Neuronal stem cell (in vitro differentiated cells): Measurements from ENCODE around the gene ACO1.
A peak's percentile ranks its signal among the peaks of the same experiment; 100 is the strongest.

ENCODE experiments used
- DNase-seq: peaks from one replicate; pipeline ENCODE4 v3.0.0-alpha.2; 2013; ENCODE audit warnings: low spot score
- H2AFZ ChIP-seq: one replicate; pipeline ENCODE4 v1.6.1; 2013; ENCODE audit warnings: mild to moderate bottlenecking, low read length, inconsistent platforms
- H2AK5ac ChIP-seq: 2 replicates; pipeline ENCODE4 v1.6.1; 2013; ENCODE audit warnings: low read depth, mild to moderate bottlenecking, inconsistent platforms, low read length, moderate library complexity, mixed read lengths
- H2BK120ac ChIP-seq: 2 replicates; pipeline ENCODE4 v1.6.1; 2013; ENCODE audit warnings: low read depth, mild to moderate bottlenecking, inconsistent platforms, low read length, moderate library complexity, mixed read lengths
- H2BK12ac ChIP-seq: one replicate; pipeline ENCODE4 v1.6.1; 2013; ENCODE audit warnings: low read length, inconsistent platforms
- H2BK15ac ChIP-seq: 2 replicates; pipeline ENCODE4 v1.6.1; 2013; ENCODE audit warnings: mild to moderate bottlenecking, low read length, inconsistent platforms, mixed read lengths
- H2BK5ac ChIP-seq: one replicate; pipeline ENCODE4 v1.6.1; 2013; ENCODE audit warnings: inconsistent platforms, mild to moderate bottlenecking, low read length, moderate library complexity
- H3K14ac ChIP-seq: one replicate; pipeline ENCODE4 v1.6.1; 2013; ENCODE audit warnings: low read length, inconsistent platforms
- H3K18ac ChIP-seq: 2 replicates; pipeline ENCODE4 v1.6.1; 2013; ENCODE audit warnings: low read length, inconsistent platforms
- H3K23ac ChIP-seq: 2 replicates; pipeline ENCODE4 v1.6.1; 2013; ENCODE audit warnings: low read depth, mild to moderate bottlenecking, mixed read lengths, low read length, inconsistent platforms; ENCODE audit not compliant: poor library complexity
- H3K27ac ChIP-seq: replicated peaks from 3 replicates; pipeline ENCODE4 v1.5.1; 2013; ENCODE audit warnings: low read length, inconsistent platforms
- H3K27me3 ChIP-seq, 3 experiments: 2 replicates each; pipeline ENCODE4 v1.6.1; 2013; ENCODE audit warnings: low read length in 3 of 3, mild to moderate bottlenecking in 2 of 3, inconsistent platforms in 1 of 3, low read depth in 1 of 3, mixed read lengths in 1 of 3, moderate library complexity in 1 of 3; ENCODE audit not compliant: control insufficient read depth in 3 of 3, insufficient read depth in 3 of 3
- H3K36me3 ChIP-seq, 2 donors: replicated peaks in 1 of 2; 2 replicates each; pipeline ENCODE4 v1.6.1; 2013; ENCODE audit warnings: low read length in 2 of 2; ENCODE audit not compliant: control insufficient read depth in 2 of 2, insufficient read depth in 2 of 2
- H3K4ac ChIP-seq: 2 replicates; pipeline ENCODE4 v1.6.1; 2013; ENCODE audit warnings: inconsistent platforms, mild to moderate bottlenecking, low read length, moderate library complexity
- H3K4me1 ChIP-seq, 2 donors: 1 replicate in 1 of 2; 2 replicates in 1 of 2; pipeline ENCODE4 v1.6.1; 2013; ENCODE audit warnings: low read length in 2 of 2, low read depth in 1 of 2; ENCODE audit not compliant: control insufficient read depth in 2 of 2, insufficient read depth in 1 of 2
- H3K4me2 ChIP-seq: one replicate; pipeline ENCODE4 v1.6.1; 2013; ENCODE audit warnings: mild to moderate bottlenecking, low read length, inconsistent platforms; ENCODE audit not compliant: insufficient read depth, poor library complexity, severe bottlenecking
- H3K4me3 ChIP-seq, 2 donors: 2 replicates each; pipeline ENCODE4 v1.5.1; 2013; ENCODE audit warnings: low read length in 2 of 2, mild to moderate bottlenecking in 2 of 2, inconsistent platforms in 1 of 2, moderate library complexity in 1 of 2
- H3K79me1 ChIP-seq: one replicate; pipeline ENCODE4 v1.6.1; 2013; ENCODE audit warnings: low read depth, mild to moderate bottlenecking, inconsistent platforms, low read length, moderate library complexity
- H3K9ac ChIP-seq: one replicate; pipeline ENCODE4 v1.6.1; 2013; ENCODE audit warnings: mild to moderate bottlenecking, low read depth, low read length, inconsistent platforms; ENCODE audit not compliant: poor library complexity
- H3K9me3 ChIP-seq, 2 donors: replicated peaks in 1 of 2; 2 replicates each; pipeline versions ENCODE3 to v1.6.1; 2013; ENCODE audit warnings: low read length in 2 of 2, mild to moderate bottlenecking in 2 of 2, inconsistent platforms in 1 of 2, low read depth in 1 of 2, mixed read lengths in 1 of 2, moderate library complexity in 1 of 2; ENCODE audit not compliant: control insufficient read depth in 2 of 2, insufficient read depth in 1 of 2
- H4K8ac ChIP-seq: one replicate; pipeline ENCODE4 v1.6.1; 2013; ENCODE audit warnings: low read depth, mild to moderate bottlenecking, inconsistent platforms, low read length, moderate library complexity
- H4K91ac ChIP-seq: one replicate; pipeline ENCODE4 v1.6.1; 2013; ENCODE audit warnings: low read length, low read depth, mild to moderate bottlenecking, inconsistent platforms; ENCODE audit not compliant: poor library complexity
- WGBS, 2 donors: extraction: QIAGEN DNeasy Blood & Tissue Kit; methylation state at CpG; one replicate each; pipeline ENCODE4 v1.1.7; 2013; ENCODE audit warnings: missing lambda C conversion rate in 2 of 2, mixed read lengths in 1 of 2; ENCODE audit not compliant: insufficient read length in 2 of 2, insufficient replicate concordance in 1 of 2; ENCODE audit errors: extremely low coverage in 2 of 2; 5-methylcytosine and 5-hydroxymethylcytosine counted together

Gene ACO1

DNA sequence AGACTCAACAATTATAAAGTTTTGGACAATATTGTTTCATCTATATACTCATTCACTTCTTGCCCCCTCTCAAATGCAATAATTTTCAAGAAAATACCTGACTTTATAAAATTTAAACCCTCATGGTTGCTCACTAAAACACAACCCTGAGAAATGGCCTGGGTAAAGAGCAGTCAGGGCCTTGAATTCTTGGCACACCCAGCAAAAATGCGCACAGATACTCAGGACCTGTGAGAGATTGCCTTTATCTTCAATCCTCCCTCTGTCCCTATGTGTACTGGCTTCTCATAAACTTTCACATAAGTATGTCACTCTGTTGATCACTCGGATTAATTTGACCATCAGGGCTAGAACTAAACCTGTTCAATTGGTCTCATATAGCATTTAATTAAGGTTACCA, 12.8 kb upstream of the ACO1 start:
- H3K14ac ChIP-seq = no peak overlapping the region
- no peak overlapping the region for H2BK120ac ChIP-seq
- H3K27me3 ChIP-seq = no peaks in the 10 kb centered on the region
- H3K4ac ChIP-seq = no peak overlapping the region
- H2BK15ac ChIP-seq = no peak overlapping the region
- H3K4me2 ChIP-seq = no peak overlapping the region
- H3K4me1 ChIP-seq = no peaks in the 10 kb centered on the region
- no peak overlapping the region for H2BK12ac ChIP-seq
- no peak overlapping the region for H2AK5ac ChIP-seq
- H3K9ac ChIP-seq = no peak overlapping the region
- no peak overlapping the region for H3K4me3 ChIP-seq
- no CpG with 5 or more reads among the region's 2 CpGs for WGBS, 2 donors
- H2AFZ ChIP-seq = no peak overlapping the region
- no peak overlapping the region for H2BK5ac ChIP-seq
- no peak overlapping the region for H3K18ac ChIP-seq
- no peak overlapping the region for H3K23ac ChIP-seq
- H3K9me3 ChIP-seq = no peaks in the 10 kb centered on the region
- no peak overlapping the region for H3K27ac ChIP-seq
- no peaks in the 10 kb centered on the region for H3K79me1 ChIP-seq
- no peaks in the 10 kb centered on the region for H3K36me3 ChIP-seq
- no peak overlapping the region for H4K91ac ChIP-seq
- DNase-seq = no peak
- H4K8ac ChIP-seq = no peak overlapping the region

DNA sequence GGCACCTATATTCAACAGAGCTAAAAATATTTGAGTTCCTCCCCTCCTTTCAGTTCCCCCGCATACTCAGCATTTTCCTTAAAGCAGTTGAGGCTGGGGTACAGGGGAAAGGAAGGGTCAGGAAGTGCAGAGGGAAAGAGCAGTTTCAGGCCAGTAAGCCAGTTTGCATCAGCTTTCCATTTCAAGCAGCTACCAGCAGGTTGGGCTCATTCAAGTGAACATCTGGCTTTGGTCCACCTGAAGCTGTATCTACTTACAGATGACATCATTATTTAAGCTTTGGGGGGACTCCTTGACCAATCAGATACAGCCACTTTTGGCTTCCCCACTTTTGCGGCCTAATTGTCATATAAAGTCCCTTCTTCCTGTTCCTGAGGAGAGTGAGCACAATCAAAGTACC, 8.2 kb upstream of the ACO1 start:
- Histone ChIP-seq H2AK5ac (no peak overlapping the region), H3K9me3 (no peaks in the 10 kb centered on the region), H2BK12ac (no peak overlapping the region), H2AFZ (no peak overlapping the region), H2BK5ac (no peak overlapping the region), H3K4ac (no peak overlapping the region), H3K36me3 (no peaks in the 10 kb centered on the region), H3K79me1 (no peaks in the 10 kb centered on the region), H3K14ac (no peak overlapping the region), H2BK120ac (no peak overlapping the region), H4K91ac (no peak overlapping the region), H2BK15ac (no peak overlapping the region), H3K4me1 (no peaks in the 10 kb centered on the region), H3K27ac (no peak overlapping the region), H3K4me3 (no peak overlapping the region), H3K27me3 (peaks cover 0 to 13% (median 0%) of the 10 kb centered on the region in 3 experiments), H3K9ac (no peak overlapping the region), H3K23ac (no peak overlapping the region), H3K4me2 (no peak overlapping the region), H4K8ac (no peak overlapping the region), H3K18ac (no peak overlapping the region)
- WGBS, 2 donors = no CpG with 5 or more reads among the region's 2 CpGs
- DNase-seq = no peak

DNA sequence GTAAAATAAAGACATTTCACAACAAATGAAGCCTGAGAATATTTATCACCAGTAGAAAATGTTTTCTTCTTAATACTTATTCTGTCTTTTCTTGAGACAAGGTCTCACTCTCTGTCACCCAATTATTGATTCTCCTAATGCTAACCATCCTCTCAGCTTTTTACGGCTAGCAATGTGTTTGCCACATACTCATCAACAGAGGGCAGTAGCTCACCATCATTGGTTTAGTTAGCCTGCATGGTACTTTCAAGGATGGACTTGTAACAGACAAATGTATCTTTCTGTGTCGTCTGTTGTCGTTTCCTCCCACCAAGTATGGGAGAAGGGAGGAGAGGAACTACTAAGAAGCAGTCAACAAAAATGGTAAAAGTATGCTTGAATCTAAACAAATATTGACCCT, 5.9 kb upstream of the ACO1 start:
- Histone ChIP-seq H2BK120ac (no peak overlapping the region), H3K9ac (no peak overlapping the region), H3K27ac (no peak overlapping the region), H3K4me1 (peaks cover 0 to 1% of the 10 kb centered on the region in 2 donors), H2BK5ac (no peak overlapping the region), H3K4me2 (no peak overlapping the region), H2BK15ac (no peak overlapping the region), H2AFZ (peak overlapping the region; percentile 19), H3K4me3 (no peak overlapping the region), H3K36me3 (no peaks in the 10 kb centered on the region), H2AK5ac (no peak overlapping the region), H4K8ac (no peak overlapping the region), H3K14ac (no peak overlapping the region), H3K4ac (no peak overlapping the region), H3K27me3 (peaks cover 0 to 35% (median 10%) of the 10 kb centered on the region in 3 experiments), H3K9me3 (no peaks in the 10 kb centered on the region), H4K91ac (no peak overlapping the region), H3K23ac (no peak overlapping the region), H3K79me1 (no peaks in the 10 kb centered on the region), H2BK12ac (no peak overlapping the region), H3K18ac (no peak overlapping the region)
- no CpG with 5 or more reads among the region's 3 CpGs for WGBS, 2 donors
- DNase-seq = peak; percentile 57

- Histone ChIP-seq H4K91ac (no peak overlapping the region), H2AFZ (peak overlapping the region; percentile 54)
These were observed 5.3 kb upstream of the ACO1 start for GRCh38 chr9:32378993-32379729.

More at GRCh38 chr9:32378993-32379729, 5.3 kb upstream of the ACO1 start:
- H2BK12ac ChIP-seq = no peak overlapping the region
- H3K9ac ChIP-seq = no peak overlapping the region
- peak; percentile 59 for DNase-seq
- H3K4me3 ChIP-seq = no peak overlapping the region
- H3K4me1 ChIP-seq = peaks cover 2 to 3% of the 10 kb centered on the region in 2 donors
- no peaks in the 10 kb centered on the region for H3K36me3 ChIP-seq
- no peak overlapping the region for H2BK5ac ChIP-seq
- no peaks in the 10 kb centered on the region for H3K79me1 ChIP-seq
- H3K4me2 ChIP-seq = no peak overlapping the region
- no peak overlapping the region for H2AK5ac ChIP-seq
- H2BK120ac ChIP-seq = no peak overlapping the region
- H2BK15ac ChIP-seq = no peak overlapping the region
- no CpG with 5 or more reads among the region's 5 CpGs for WGBS, 2 donors
- no peak overlapping the region for H3K23ac ChIP-seq
- H3K9me3 ChIP-seq = no peaks in the 10 kb centered on the region
- no peak overlapping the region for H4K8ac ChIP-seq
- peaks cover 0 to 37% (median 15%) of the 10 kb centered on the region in 3 experiments for H3K27me3 ChIP-seq
- no peak overlapping the region for H3K14ac ChIP-seq
- no peak overlapping the region for H3K27ac ChIP-seq
- no peak overlapping the region for H3K4ac ChIP-seq
- no peak overlapping the region for H3K18ac ChIP-seq
